Activated B cell treated with CpG ODN at 0.5 μM for 24 hours (primary cell): ENCODE results near the gene RNF151. TPM values are rescaled to one million over a fixed set of nuclear protein-coding genes. Genes with fewer than 3 reads are reported as not detected.

ENCODE experiments used
- ATAC-seq: fragments of 200-7000 bp; cut with Tn5 transposase; one replicate; pipeline ENCODE4 v1.10.0; 2021; ENCODE audit warnings: low read depth, mild to moderate bottlenecking, moderate library complexity
- CTCF ChIA-PET: fragments of 350-600 bp; sonication (Branson Sonifier 250); formaldehyde crosslinking; loops from one replicate; lab custom pipeline; 2021; ENCODE audit warnings: antibody characterized with exemption; lab: Charles Lee
- POLR2A ChIA-PET: fragments of 350-600 bp; sonication (Branson Sonifier 250); formaldehyde crosslinking; loops from one replicate; lab custom pipeline; 2021; ENCODE audit warnings: antibody characterized with exemption; lab: Charles Lee
- DNase-seq: peaks from one replicate; pipeline ENCODE4 v3.0.0; 2022
- H3K27ac Mint-ChIP-seq: one replicate; pipeline ENCODE4 v1.8.0; 2020; ENCODE audit warnings: mixed read lengths
- H3K27me3 Mint-ChIP-seq: one replicate; pipeline ENCODE4 v1.8.0; 2021; ENCODE audit warnings: mixed read lengths
- H3K36me3 Mint-ChIP-seq: one replicate; pipeline ENCODE4 v1.8.0; 2021; ENCODE audit warnings: low read depth, mixed read lengths
- H3K4me1 Mint-ChIP-seq: one replicate; pipeline ENCODE4 v1.8.0; 2021; ENCODE audit warnings: mixed read lengths
- H3K4me3 Mint-ChIP-seq: one replicate; pipeline ENCODE4 v1.8.0; 2020; ENCODE audit warnings: mild to moderate bottlenecking, mixed read lengths
- H3K9me3 Mint-ChIP-seq: one replicate; pipeline ENCODE4 v1.8.0; 2020; ENCODE audit warnings: mixed read lengths
- CTCF ChIP-seq: fragments of 200-600 bp; IDR thresholded peaks from one replicate; pipeline ENCODE4 v1.8.0; 2022; ENCODE audit warnings: antibody characterized with exemption, mild to moderate bottlenecking
- intact Hi-C: fragments of 100-400 bp; cut with micrococcal nuclease; formaldehyde crosslinking; loops from one replicate; pipeline ENCODE4 v1.15.1; 2024
- total RNA-seq: library from RNA; stranded (reverse); gene quantifications from 2 replicates; pipeline ENCODE4 v1.2.3, GENCODE V29; 2022

RNF151 gene
- total RNA-seq, 1 donor from 2014 or later: not detected

GRCh38 chr16:1971796-1972489 lies 5.3 kb downstream of the RNF151 start, which contains the start of gene TBL3:
TSS of gene TBL3 (plus strand) at chr16:1972053. CDS start at chr16:1972165, 112 bp downstream.
- H3K9me3 Mint-ChIP-seq: no peaks in the 10 kb centered on the region
- TF ChIP-seq CTCF: no peak
- intact Hi-C loops: loop anchor here (1.0 to 5.0 kb wide), 4 partner anchors 8 to 190 kb away; partner anchors contain the start of genes GFER, NUBP2, RPS2 and SPSB3
- peak; percentile 97 for ATAC-seq
- peak within 1 kb of the TSS; percentile 93 for H3K4me3 Mint-ChIP-seq
- POLR2A ChIA-PET: interaction anchor here (0.6 to 2.8 kb wide), 17 partner anchors 9 to 1161 kb away, joined by 3 to 58 read pairs (median 5); partner anchors contain the start of genes ECI1, GFER, MSRB1 and NDUFB10
- H3K36me3 Mint-ChIP-seq: peaks cover 31% of the 10 kb centered on the region
- peak within 1 kb of the TSS; percentile 97 for H3K27ac Mint-ChIP-seq
- DNase-seq: peak; percentile 99
- H3K27me3 Mint-ChIP-seq: no peaks in the 10 kb centered on the region
- CTCF ChIA-PET: interaction anchor here (1.1 kb wide), 1 partner anchor 10 kb away, joined by 3 read pairs; no protein-coding TSS in a partner anchor
- H3K4me1 Mint-ChIP-seq: peaks cover 23% of the 10 kb centered on the region

- DNase-seq (no peak), ATAC-seq (no peak)
- Mint-ChIP-seq H3K36me3 (peaks cover 34% of the 10 kb centered on the region), H3K4me1 (peaks cover 23% of the 10 kb centered on the region), H3K27ac (peak overlapping the region; percentile 97), H3K27me3 (no peaks in the 10 kb centered on the region), H3K4me3 (peak overlapping the region; percentile 93), H3K9me3 (no peaks in the 10 kb centered on the region)
- ChIA-PET POLR2A (interaction anchor here (1.2 to 2.8 kb wide), 12 partner anchors 9 to 701 kb away, joined by 3 to 58 read pairs (median 10); partner anchors contain the start of genes GFER, MSRB1, NDUFB10 and NOXO1), CTCF (no interaction called here)
- intact Hi-C loops: loop anchor here (1.0 to 5.0 kb wide), 2 partner anchors 8 to 190 kb away; partner anchors contain the start of genes NUBP2, RPS2 and SPSB3
- TF ChIP-seq CTCF: no peak
These were observed 5.8 kb downstream of the RNF151 start for GRCh38 chr16:1972490-1972877.

- Mint-ChIP-seq H3K4me3 (no peak overlapping the region), H3K36me3 (peaks cover 40% of the 10 kb centered on the region), H3K4me1 (peaks cover 23% of the 10 kb centered on the region), H3K27me3 (no peaks in the 10 kb centered on the region), H3K9me3 (no peaks in the 10 kb centered on the region), H3K27ac (no peak overlapping the region)
- intact Hi-C loops: loop anchor here (5.0 kb wide), 1 partner anchor 191 kb away; the partner anchor contains the start of genes NUBP2 and SPSB3
- no peak for TF ChIP-seq CTCF
- ATAC-seq (no peak), DNase-seq (no peak)
- ChIA-PET POLR2A (interaction anchor here (1.4 to 1.8 kb wide), 3 partner anchors 9 to 17 kb away, joined by 3 to 9 read pairs (median 5); partner anchors contain the start of genes GFER and RPS2), CTCF (no interaction called here)
These were observed 7.0 kb downstream of the RNF151 start for GRCh38 chr16:1973461-1974156.

- no peak for ATAC-seq
- intact Hi-C loops: loop anchor here (5.0 kb wide), 1 partner anchor 192 kb away; the partner anchor contains the start of genes NUBP2 and SPSB3
- no peaks in the 10 kb centered on the region for H3K9me3 Mint-ChIP-seq
- CTCF ChIA-PET: no interaction called here
- H3K4me1 Mint-ChIP-seq: peaks cover 23% of the 10 kb centered on the region
- no peaks in the 10 kb centered on the region for H3K27me3 Mint-ChIP-seq
- POLR2A ChIA-PET: interaction anchor here (1.0 to 1.8 kb wide), 4 partner anchors 9 to 17 kb away, joined by 3 to 9 read pairs (median 4); partner anchors contain the start of genes GFER and RPS2
- no peak for TF ChIP-seq CTCF
- H3K36me3 Mint-ChIP-seq: peaks cover 41% of the 10 kb centered on the region
- H3K27ac Mint-ChIP-seq: no peak overlapping the region
- H3K4me3 Mint-ChIP-seq: no peak overlapping the region
- DNase-seq: no peak
These were observed 7.8 kb downstream of the RNF151 start for GRCh38 chr16:1974157-1975070.
